ENCODE data around the gene CATSPERD. TPM values are rescaled to one million over a fixed set of nuclear protein-coding genes. Genes with fewer than 3 reads are reported as not detected.
"Not testable (repeated sequence)": the region's sequence is repeated elsewhere in the genome, so short reads cannot be mapped to it uniquely, and the experiment has no call there.

The CATSPERD gene
- total RNA-seq, 2 donors from 2014 or later = 0.41 TPM; not detected in 1

DNA sequence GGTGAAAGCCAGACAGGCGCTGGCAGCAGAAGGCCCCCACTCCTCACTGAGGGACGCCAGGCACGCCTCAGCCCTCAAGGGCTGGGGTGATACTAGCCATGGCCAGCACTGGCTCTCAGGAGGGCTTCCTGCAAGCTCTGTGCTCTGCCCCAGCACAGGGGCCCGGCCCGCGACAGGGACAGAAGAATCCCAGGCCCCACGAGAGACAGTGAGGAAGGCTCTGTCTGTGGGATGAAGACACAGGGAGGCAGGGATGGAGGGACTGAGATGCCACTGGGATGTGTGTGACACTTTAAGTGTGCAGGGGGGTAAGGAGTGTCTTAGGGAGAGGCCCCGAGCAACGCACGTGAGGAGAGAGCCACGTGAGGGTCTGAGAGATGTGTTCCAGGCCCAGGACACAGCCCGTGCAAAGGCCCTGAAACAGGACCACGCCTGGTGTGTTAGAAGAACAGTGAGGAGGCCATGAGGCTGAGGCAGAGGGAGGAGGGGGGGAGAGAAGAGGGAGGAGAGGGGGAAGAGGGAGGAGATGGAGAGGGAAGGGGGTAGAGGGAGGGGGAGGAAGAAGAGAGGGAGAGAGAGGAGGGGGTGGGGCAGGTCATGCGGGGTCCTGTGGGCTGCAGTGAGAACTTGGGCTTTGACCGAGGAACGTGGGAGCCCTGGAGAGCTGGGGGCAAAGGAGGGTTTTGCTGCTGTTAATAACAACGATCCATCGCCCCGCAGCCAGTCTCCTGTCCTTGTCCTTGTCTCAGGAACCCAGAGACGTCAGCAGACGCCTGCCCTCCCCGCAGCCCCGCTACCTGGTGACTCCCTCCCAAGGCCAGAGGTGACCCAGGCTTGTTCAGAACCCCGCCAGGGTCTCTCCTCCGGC lies 23.2 kb upstream of the CATSPERD start:
- Histone ChIP-seq H3K27ac (no peak overlapping the region), H3K4me1 (ENCODE audit: control insufficient read depth in 1 of 2, low read depth in 2 of 2) (no peaks in the 10 kb centered on the region), H3K9me3 (no peaks in the 10 kb centered on the region), H3K27me3 (replicated peaks; ENCODE audit: insufficient read depth) (no peaks in the 10 kb centered on the region), H3K36me3 (peaks cover 56% of the 10 kb centered on the region), H3K4me3 (no peak overlapping the region)
- DNase-seq (ENCODE audit: low spot score) = no peak
- no peak for TF ChIP-seq CTCF (IDR thresholded peaks at IDR 0.05)
- ATAC-seq (ENCODE audit: insufficient number of reproducible peaks, low FRiP score, low read depth) = no peak

GRCh38 chr19:5697890-5698634 lies 22.4 kb upstream of the CATSPERD start:
- no peak overlapping the region for H3K27ac ChIP-seq
- no peaks in the 10 kb centered on the region for H3K4me1 ChIP-seq (ENCODE audit: control insufficient read depth in 1 of 2, low read depth in 2 of 2)
- DNase-seq (ENCODE audit: low spot score) = no peak

DNA sequence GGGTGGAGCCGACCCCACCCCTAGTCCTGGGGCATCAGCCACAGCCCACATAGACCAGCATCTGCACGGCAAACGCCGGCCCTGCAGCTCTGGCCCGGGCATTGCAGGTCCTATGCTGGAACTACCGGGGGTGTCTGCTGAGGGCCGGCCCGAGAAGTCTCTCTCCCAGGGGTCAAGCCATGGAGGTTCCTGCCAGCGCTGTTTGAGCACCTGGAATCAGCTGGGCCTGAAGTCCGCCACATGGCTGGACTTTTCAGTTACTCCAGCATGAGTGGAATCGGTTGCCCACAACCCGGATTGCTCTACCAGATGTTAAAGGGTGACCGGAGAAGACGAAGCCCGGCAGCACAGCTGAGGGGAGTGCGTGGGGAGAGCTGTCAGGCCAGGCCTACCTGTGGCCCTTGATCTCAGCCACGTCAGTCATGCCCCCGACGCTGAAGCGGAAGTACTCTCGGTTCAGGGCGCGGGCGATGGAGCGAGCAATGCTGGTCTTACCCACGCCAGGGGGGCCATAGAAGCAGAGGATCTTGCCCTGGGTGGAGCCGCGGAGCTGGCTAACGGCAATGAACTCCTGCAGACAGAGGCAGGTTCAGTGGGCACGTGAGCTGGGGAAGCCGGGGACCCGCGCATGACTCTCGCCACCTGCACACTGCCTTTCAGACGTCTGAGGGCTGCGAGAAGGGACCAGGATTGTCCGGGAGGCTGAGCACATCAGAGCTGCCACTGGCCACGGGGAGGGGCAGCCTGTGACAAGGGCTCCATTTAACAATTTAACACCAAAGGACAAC lies 21.6 kb upstream of the CATSPERD start:
- H3K9me3 ChIP-seq = no peaks in the 10 kb centered on the region
- H3K4me1 ChIP-seq (ENCODE audit: control insufficient read depth in 1 of 2, low read depth in 2 of 2) = no peaks in the 10 kb centered on the region
- ATAC-seq (ENCODE audit: insufficient number of reproducible peaks, low FRiP score, low read depth) = no peak
- H3K27ac ChIP-seq = no peak overlapping the region
- H3K4me3 ChIP-seq = no peak overlapping the region
- no peak for DNase-seq (ENCODE audit: low spot score)
- no peaks in the 10 kb centered on the region for H3K27me3 ChIP-seq (replicated peaks; ENCODE audit: insufficient read depth)
- no peak for TF ChIP-seq CTCF (IDR thresholded peaks at IDR 0.05)
- H3K36me3 ChIP-seq = peaks cover 45% of the 10 kb centered on the region

More at GRCh38 chr19:5697890-5698634, 22.4 kb upstream of the CATSPERD start:
- H3K27me3 ChIP-seq (replicated peaks; ENCODE audit: insufficient read depth) = no peaks in the 10 kb centered on the region
- no peak for ATAC-seq (ENCODE audit: insufficient number of reproducible peaks, low FRiP score, low read depth)
- peaks cover 48% of the 10 kb centered on the region for H3K36me3 ChIP-seq
- no peak overlapping the region for H3K4me3 ChIP-seq
- no peak for TF ChIP-seq CTCF (IDR thresholded peaks at IDR 0.05)
- no peaks in the 10 kb centered on the region for H3K9me3 ChIP-seq

GRCh38 chr19:5700455-5701092 lies 19.9 kb upstream of the CATSPERD start:
- Histone ChIP-seq H3K9me3 (no peaks in the 10 kb centered on the region), H3K36me3 (peaks cover 42% of the 10 kb centered on the region), H3K4me3 (no peak overlapping the region), H3K27ac (no peak overlapping the region), H3K27me3 (replicated peaks; ENCODE audit: insufficient read depth) (no peaks in the 10 kb centered on the region), H3K4me1 (ENCODE audit: control insufficient read depth in 1 of 2, low read depth in 2 of 2) (no peaks in the 10 kb centered on the region)
- ATAC-seq (ENCODE audit: insufficient number of reproducible peaks, low FRiP score, low read depth) = no peak
- DNase-seq (ENCODE audit: low spot score) = no peak
- TF ChIP-seq CTCF (IDR thresholded peaks at IDR 0.05) = no peak

- not testable (repeated sequence) for H3K27me3 ChIP-seq (replicated peaks; ENCODE audit: insufficient read depth); H3K27ac ChIP-seq; DNase-seq (ENCODE audit: low spot score); H3K4me3 ChIP-seq; ATAC-seq (ENCODE audit: insufficient number of reproducible peaks, low FRiP score, low read depth); H3K9me3 ChIP-seq; H3K4me1 ChIP-seq (ENCODE audit: control insufficient read depth in 1 of 2, low read depth in 2 of 2)
- peaks cover 42% of the 10 kb centered on the region for H3K36me3 ChIP-seq
Observed at GRCh38 chr19:5702053-5702410, 18.4 kb upstream of the CATSPERD start.

All from thoracic aorta (tissue), 2 donors.